Fibroblast of lung (primary cell): ENCODE results near the gene ITCH. TPM values are rescaled to one million over a fixed set of nuclear protein-coding genes. Genes with fewer than 3 reads are reported as not detected.

Experiments
- DNase-seq, 2 donors: peaks; one replicate each; pipeline versions ENCODE4 v3.0.0 to v3.0.0-alpha.2; 2010; ENCODE audit warnings: low read depth in 2 of 2
- H2AFZ ChIP-seq: 2 replicates; pipeline ENCODE4 v1.5.1; 2012; ENCODE audit warnings: low read length, control low read depth, inconsistent platforms
- H3K27ac ChIP-seq: 2 replicates; pipeline ENCODE4 v1.5.1; 2011; ENCODE audit warnings: low read length, control low read depth; ENCODE audit not compliant: insufficient read depth
- H3K27me3 ChIP-seq: 2 replicates; pipeline ENCODE4 v1.5.1; 2011; ENCODE audit warnings: mild to moderate bottlenecking, low read length; ENCODE audit not compliant: control insufficient read depth, insufficient read depth
- H3K36me3 ChIP-seq: 2 replicates; pipeline ENCODE4 v1.5.1; 2011; ENCODE audit warnings: low read length; ENCODE audit not compliant: control insufficient read depth, insufficient read depth
- H3K4me1 ChIP-seq: 2 replicates; pipeline ENCODE4 v1.5.1; 2011; ENCODE audit warnings: low read length; ENCODE audit not compliant: control insufficient read depth, insufficient read depth; ENCODE audit errors: extremely low read depth
- H3K4me2 ChIP-seq: 2 replicates; pipeline ENCODE4 v1.5.1; 2011; ENCODE audit warnings: low read length, control low read depth; ENCODE audit not compliant: insufficient read depth; ENCODE audit errors: extremely low read depth
- H3K4me3 ChIP-seq, 4 experiments: fragments of 200-600 bp in 1 of 4; sonication (generic) in 1 of 4; replicated peaks in 1 of 4; 2 replicates each; pipeline ENCODE4 v1.5.1; 2011 to 2016; ENCODE audit warnings: low read length in 4 of 4, low read depth in 3 of 4, mild to moderate bottlenecking in 3 of 4, control low read depth in 2 of 4, inconsistent platforms in 1 of 4, mixed read lengths in 1 of 4; ENCODE audit not compliant: insufficient read depth in 1 of 4; ENCODE audit errors: control extremely low read depth in 1 of 4
- H3K79me2 ChIP-seq: 2 replicates; pipeline ENCODE4 v1.5.1; 2012; ENCODE audit warnings: mild to moderate bottlenecking, low read length, inconsistent platforms; ENCODE audit not compliant: control insufficient read depth, insufficient read depth
- H3K9ac ChIP-seq: 2 replicates; pipeline ENCODE4 v1.5.1; 2011; ENCODE audit warnings: mild to moderate bottlenecking, low read length, control low read depth; ENCODE audit not compliant: insufficient read depth
- H3K9me3 ChIP-seq: 2 replicates; pipeline ENCODE4 v1.5.1; 2012; ENCODE audit warnings: low read depth, low read length; ENCODE audit not compliant: control insufficient read depth, insufficient read depth
- H4K20me1 ChIP-seq: 2 replicates; pipeline ENCODE4 v1.5.1; 2011; ENCODE audit warnings: low read length; ENCODE audit not compliant: control insufficient read depth, insufficient read depth; ENCODE audit errors: extremely low read depth
- CTCF ChIP-seq, 2 donors: IDR thresholded peaks in 1 of 2; conservative IDR thresholded peaks in 1 of 2; 1 replicate in 1 of 2; 2 replicates in 1 of 2; pipeline ENCODE4 v1.5.1; 2011 to 2012; ENCODE audit warnings: low read length in 2 of 2, control low read depth in 1 of 2, inconsistent platforms in 1 of 2, low read depth in 1 of 2, mild to moderate bottlenecking in 1 of 2
- EZH2 ChIP-seq: IDR thresholded peaks from 2 replicates; pipeline ENCODE4 v1.5.1; 2012; ENCODE audit warnings: low read length, control low read depth, mild to moderate bottlenecking; ENCODE audit errors: missing control alignments
- polyA plus RNA-seq, 2 donors: library from polyadenylated mRNA; depleted of rRNA in 1 of 2; stranded (reverse) in 1 of 2; unstranded in 1 of 2; fragments of >200 nt; gene quantifications; 2 replicates each; pipeline ENCODE4 v1.2.1, GENCODE V29; 2011 to 2012; ENCODE audit warnings: missing spikeins in 1 of 2
- total RNA-seq: library from RNA; depleted of rRNA; stranded (reverse); fragments of >200 nt; gene quantifications from 2 replicates; pipeline ENCODE4 v1.2.1, GENCODE V29; 2014

Gene ITCH
- total and polyA plus RNA-seq, 2 donors (not counting 1 experiment from before 2014, with no cell fraction given): 25.0 to 77.6 TPM

- no peak for DNase-seq
- H2AFZ ChIP-seq: no peak overlapping the region
Measured at GRCh38 chr20:34452281-34452982, 89.4 kb downstream of the ITCH start.

GRCh38 chr20:34458631-34459030, 95.6 kb downstream of the ITCH start:
- no peaks in the 10 kb centered on the region for H3K36me3 ChIP-seq
- H3K9me3 ChIP-seq: no peaks in the 10 kb centered on the region
- peaks cover 4% of the 10 kb centered on the region for H3K4me1 ChIP-seq
- no peak overlapping the region for H2AFZ ChIP-seq
- H4K20me1 ChIP-seq: no peaks in the 10 kb centered on the region
- DNase-seq: peak; percentile 15 to 48
- no peaks in the 10 kb centered on the region for H3K79me2 ChIP-seq
- no peak for TF ChIP-seq EZH2
- no peak for TF ChIP-seq CTCF (conservative IDR thresholded peaks at IDR 0.05 in 1 of 2, IDR thresholded peaks at IDR 0.05 in 1 of 2; ENCODE audit: low read depth in 1 of 2, low read length in 2 of 2)
- H3K4me2 ChIP-seq: no peak overlapping the region
- H3K4me3 ChIP-seq: no peak overlapping the region
- H3K27me3 ChIP-seq: no peaks in the 10 kb centered on the region
- H3K27ac ChIP-seq: no peak overlapping the region
- H3K9ac ChIP-seq: no peak overlapping the region

More at GRCh38 chr20:34452281-34452982, 89.4 kb downstream of the ITCH start:
- Histone ChIP-seq H3K79me2 (no peaks in the 10 kb centered on the region), H4K20me1 (no peaks in the 10 kb centered on the region), H3K36me3 (peaks cover 5% of the 10 kb centered on the region), H3K4me2 (no peak overlapping the region), H3K27ac (no peak overlapping the region), H3K9ac (no peak overlapping the region), H3K4me3 (no peak overlapping the region), H3K9me3 (no peaks in the 10 kb centered on the region), H3K27me3 (no peaks in the 10 kb centered on the region), H3K4me1 (peaks cover 4% of the 10 kb centered on the region)
- TF ChIP-seq EZH2 (no peak), CTCF (conservative IDR thresholded peaks at IDR 0.05 in 1 of 2, IDR thresholded peaks at IDR 0.05 in 1 of 2; ENCODE audit: low read depth in 1 of 2, low read length in 2 of 2) (no peak)

DNA sequence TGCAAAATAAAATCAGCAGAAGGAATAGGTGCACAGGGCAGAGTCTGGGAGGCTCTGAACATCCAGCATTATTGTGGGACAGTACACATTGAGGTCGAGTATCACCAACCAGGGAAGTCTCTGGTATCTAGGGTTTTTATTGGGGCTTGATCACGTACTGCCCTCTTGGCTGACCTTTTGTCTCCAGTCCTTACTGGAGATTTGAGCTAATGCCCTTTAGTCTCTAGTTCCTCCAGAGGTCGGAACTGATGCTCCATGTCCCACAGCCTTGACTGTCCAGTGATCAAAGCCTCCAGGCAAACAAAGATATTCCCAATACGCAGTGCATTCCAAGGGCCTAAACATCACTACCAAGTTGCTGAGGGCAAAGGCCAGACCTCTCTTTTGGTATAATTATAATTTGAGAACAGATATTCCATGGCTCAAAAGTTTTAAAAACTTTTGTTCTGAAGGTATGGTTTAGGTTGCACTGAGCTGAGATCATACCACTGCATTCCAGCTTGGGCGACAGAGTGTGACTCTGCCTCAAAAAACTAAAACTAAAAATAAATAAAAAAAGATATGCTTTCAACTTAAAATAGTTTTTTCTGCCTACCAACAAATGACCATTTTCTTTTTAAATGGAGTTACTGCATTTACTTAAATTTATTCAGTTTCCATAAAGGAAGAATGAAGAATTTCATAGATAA, 96.3 kb downstream of the ITCH start:
- no peaks in the 10 kb centered on the region for H4K20me1 ChIP-seq
- no peaks in the 10 kb centered on the region for H3K27me3 ChIP-seq
- no peaks in the 10 kb centered on the region for H3K9me3 ChIP-seq
- TF ChIP-seq CTCF (conservative IDR thresholded peaks at IDR 0.05 in 1 of 2, IDR thresholded peaks at IDR 0.05 in 1 of 2; ENCODE audit: low read depth in 1 of 2, low read length in 2 of 2): no peak
- TF ChIP-seq EZH2: no peak
- DNase-seq: peak in 1 of 2 donors; percentile 15
- H3K4me3 ChIP-seq: no peak overlapping the region
- H3K9ac ChIP-seq: no peak overlapping the region
- H3K27ac ChIP-seq: no peak overlapping the region
- no peak overlapping the region for H3K4me2 ChIP-seq
- no peaks in the 10 kb centered on the region for H3K79me2 ChIP-seq
- peaks cover 4% of the 10 kb centered on the region for H3K4me1 ChIP-seq
- H2AFZ ChIP-seq: no peak overlapping the region
- no peaks in the 10 kb centered on the region for H3K36me3 ChIP-seq
